SK-N-SH (cell line): ENCODE measurements around the gene TSHZ2. TPM values are rescaled to one million over a fixed set of nuclear protein-coding genes. Genes with fewer than 3 reads are reported as not detected.

ENCODE experiments used
- CTCF ChIA-PET: fragments of 300-600, 350-600 bp; formaldehyde crosslinking; extraction: SDS; loops from one replicate; lab custom pipeline; 2021; lab: Yijun Ruan, JAX
- POLR2A ChIA-PET: fragments of 350-600 bp; sonication (Branson Sonifier 250); formaldehyde crosslinking; extraction: SDS; loops from one replicate; lab custom pipeline; 2020; ENCODE audit warnings: antibody characterized with exemption, inconsistent platforms; lab: Yijun Ruan, JAX
- DNase-seq: peaks from one replicate; pipeline ENCODE4 v3.0.0; 2012
- H2AFZ ChIP-seq: fragments of 200-600 bp; sonication (generic); 2 replicates; pipeline ENCODE4 v1.8.1; 2016; ENCODE audit warnings: antibody characterized with exemption, mild to moderate bottlenecking, low read depth
- H3F3A ChIP-seq: fragments of 200-600 bp; sonication (generic); replicated peaks from 2 replicates; pipeline ENCODE3; 2016; ENCODE audit warnings: antibody characterized with exemption, mild to moderate bottlenecking; ENCODE audit not compliant: insufficient read depth
- H3K27ac ChIP-seq, 2 experiments: fragments of 200-500 bp in 1 of 2; fragments of 200-600 bp in 1 of 2; sonication (Bioruptor generic) in 1 of 2; sonication (generic), shearing (Covaris generic) in 1 of 2; 2 replicates each; pipeline versions ENCODE4 v1.5.1 to v1.6.1; 2014 to 2016; ENCODE audit warnings: low read depth in 2 of 2, inconsistent platforms in 1 of 2, low read length in 1 of 2, mild to moderate bottlenecking in 1 of 2, mixed read lengths in 1 of 2
- H3K27me3 ChIP-seq: fragments of 200-600 bp; sonication (generic), shearing (Covaris generic); 2 replicates; pipeline ENCODE4 v1.6.1; 2016; ENCODE audit warnings: mixed run types; ENCODE audit not compliant: insufficient read depth
- H3K36me3 ChIP-seq, 2 experiments: fragments of 200-500 bp in 1 of 2; fragments of 200-600 bp in 1 of 2; sonication (Bioruptor generic) in 1 of 2; sonication (generic) in 1 of 2; replicated peaks in 1 of 2; 2 replicates each; pipeline versions ENCODE3 to v1.5.1; 2014 to 2016; ENCODE audit warnings: low read length in 1 of 2, mild to moderate bottlenecking in 1 of 2; ENCODE audit not compliant: insufficient read depth in 2 of 2, control insufficient read depth in 1 of 2
- H3K4me1 ChIP-seq, 2 experiments: fragments of 200-500 bp in 1 of 2; fragments of 200-600 bp in 1 of 2; sonication (Bioruptor generic) in 1 of 2; sonication (generic), shearing (Covaris generic) in 1 of 2; 2 replicates each; pipeline versions ENCODE4 v1.5.1 to v1.6.1; 2014 to 2016; ENCODE audit warnings: low read depth in 1 of 2, low read length in 1 of 2, mixed run types in 1 of 2; ENCODE audit not compliant: insufficient read depth in 2 of 2, control insufficient read depth in 1 of 2
- H3K4me2 ChIP-seq: fragments of 200-600 bp; sonication (generic), shearing (Covaris generic); 2 replicates; pipeline ENCODE4 v1.6.1; 2017; ENCODE audit warnings: mixed run types
- H3K4me3 ChIP-seq, 2 experiments: fragments of 200-500 bp in 1 of 2; fragments of 200-600 bp in 1 of 2; sonication (Bioruptor generic) in 1 of 2; sonication (generic), shearing (Covaris generic) in 1 of 2; 2 replicates each; pipeline versions ENCODE4 v1.5.1 to v1.8.1; 2014 to 2016; ENCODE audit warnings: low read depth in 2 of 2, inconsistent platforms in 1 of 2, low read length in 1 of 2, mild to moderate bottlenecking in 1 of 2, mixed read lengths in 1 of 2, moderate library complexity in 1 of 2
- H3K79me2 ChIP-seq: fragments of 200-600 bp; sonication (generic); 2 replicates; pipeline ENCODE4 v1.8.1; 2017; ENCODE audit warnings: mild to moderate bottlenecking; ENCODE audit not compliant: insufficient read depth
- H3K9ac ChIP-seq: fragments of 200-600 bp; sonication (generic); 2 replicates; pipeline ENCODE4 v1.6.1; 2017; ENCODE audit warnings: mixed run types
- H3K9me2 ChIP-seq: fragments of 200-600 bp; sonication (generic); 2 replicates; pipeline ENCODE4 v1.6.1; 2017; ENCODE audit warnings: mixed run types
- H3K9me3 ChIP-seq: fragments of 200-600 bp; sonication (generic); 2 replicates; pipeline ENCODE4 v1.6.1; 2017; ENCODE audit warnings: mixed run types, mild to moderate bottlenecking, moderate library complexity
- H4K20me1 ChIP-seq: fragments of 200-600 bp; sonication (generic); 2 replicates; pipeline ENCODE4 v1.6.1; 2017; ENCODE audit warnings: mild to moderate bottlenecking, mixed run types; ENCODE audit not compliant: insufficient read depth
- CHD2 ChIP-seq: fragments of 150-350 bp; IDR thresholded peaks from 2 replicates; pipeline ENCODE4 v1.6.1; 2018; ENCODE audit warnings: low read length; ENCODE audit not compliant: partially characterized antibody
- ELF1 ChIP-seq: IDR thresholded peaks from 2 replicates; pipeline ENCODE4 v1.4.0; 2012
- FOXJ3 ChIP-seq: sonication (generic); formaldehyde crosslinking; IDR thresholded peaks from 2 replicates; pipeline ENCODE4 v1.5.1; 2020; ENCODE audit warnings: mild to moderate bottlenecking, missing genetic modification reagents
- FOXM1 ChIP-seq: IDR thresholded peaks from 2 replicates; pipeline ENCODE4 v1.4.0; 2012; ENCODE audit warnings: low read depth, mild to moderate bottlenecking
- GABPA ChIP-seq: IDR thresholded peaks from 2 replicates; pipeline ENCODE4 v1.4.0; 2012; ENCODE audit warnings: low read depth, mild to moderate bottlenecking
- JUND ChIP-seq: IDR thresholded peaks from 2 replicates; pipeline ENCODE4 v1.4.0; 2012
- MEF2A ChIP-seq: IDR thresholded peaks from 2 replicates; pipeline ENCODE4 v1.4.0; 2012; ENCODE audit warnings: low read depth, borderline replicate concordance
- MXI1 ChIP-seq: IDR thresholded peaks from 2 replicates; pipeline ENCODE4 v1.6.1; 2012; ENCODE audit warnings: mild to moderate bottlenecking, low read depth, low read length, improper control_type of control experiment
- NFIC ChIP-seq: IDR thresholded peaks from 2 replicates; pipeline ENCODE4 v1.4.0; 2012; ENCODE audit warnings: borderline replicate concordance
- PBX3 ChIP-seq: IDR thresholded peaks from 2 replicates; pipeline ENCODE4; 2012
- POLR2AphosphoS5 ChIP-seq: IDR thresholded peaks from 2 replicates; pipeline ENCODE4 v1.6.1; 2012; ENCODE audit warnings: low read depth, low read length
- RAD21 ChIP-seq: IDR thresholded peaks from 2 replicates; pipeline ENCODE4 v1.6.1; 2012; ENCODE audit warnings: mild to moderate bottlenecking, low read length
- RCOR1 ChIP-seq: fragments of 150-350 bp; IDR thresholded peaks from 2 replicates; pipeline ENCODE4 v1.6.1; 2017; ENCODE audit warnings: antibody characterized with exemption, low read length
- RFX5 ChIP-seq: IDR thresholded peaks from 2 replicates; pipeline ENCODE4 v1.6.1; 2012; ENCODE audit warnings: mild to moderate bottlenecking, improper control_type of control experiment, low read length
- RXRA ChIP-seq: IDR thresholded peaks from 2 replicates; pipeline ENCODE4 v1.4.0; 2012; ENCODE audit warnings: low read depth, mild to moderate bottlenecking, borderline replicate concordance
- SIN3A ChIP-seq: IDR thresholded peaks from 2 replicates; pipeline ENCODE4 v1.6.1; 2012; ENCODE audit warnings: low read depth, mild to moderate bottlenecking, low read length, moderate library complexity, borderline replicate concordance
- SMC3 ChIP-seq: IDR thresholded peaks from 2 replicates; pipeline ENCODE4 v1.6.1; 2012; ENCODE audit warnings: low read depth, low read length, improper control_type of control experiment
- TAF1 ChIP-seq: IDR thresholded peaks from 2 replicates; pipeline ENCODE4 v1.6.1; 2012; ENCODE audit warnings: low read depth, mild to moderate bottlenecking, low read length, moderate library complexity, borderline replicate concordance
- TCF12 ChIP-seq: IDR thresholded peaks from 2 replicates; pipeline ENCODE4 v1.4.0; 2012
- TEAD4 ChIP-seq: IDR thresholded peaks from 2 replicates; pipeline ENCODE4 v1.4.0; 2012; ENCODE audit warnings: mild to moderate bottlenecking, borderline replicate concordance; ENCODE audit not compliant: insufficient read depth
- YY1 ChIP-seq: IDR thresholded peaks from 2 replicates; pipeline ENCODE4 v1.4.0; 2012; ENCODE audit warnings: low read depth, mild to moderate bottlenecking
- ZBTB33 ChIP-seq: IDR thresholded peaks from 2 replicates; pipeline ENCODE4 v1.4.0; 2012; ENCODE audit warnings: low read depth, borderline replicate concordance
- WGBS: methylation state at CpG from one replicate; pipeline ENCODE4 v1.1.6; 2017; ENCODE audit warnings: low lambda C conversion rate; 5-methylcytosine and 5-hydroxymethylcytosine counted together
- polyA plus RNA-seq, 3 experiments: library from polyadenylated mRNA; depleted of rRNA; stranded (reverse); fragments of >200 nt; gene quantifications; 2 replicates each; pipeline ENCODE4 v1.2.3, GENCODE V29; 2012
- TF ChIP-seq, protein P1 (sequence below): fragments of 150-350 bp; IDR thresholded peaks from 2 replicates; pipeline ENCODE4 v1.6.1; 2017; ENCODE audit warnings: antibody characterized with exemption, low read length, low read depth, borderline replicate concordance
- TF ChIP-seq, protein P2 (sequence below): fragments of 150-350 bp; IDR thresholded peaks from 2 replicates; pipeline ENCODE4 v1.6.1; 2016; ENCODE audit warnings: mild to moderate bottlenecking, low read depth, low read length

The TSHZ2 gene
- polyA plus RNA-seq, 1 of the 3 experiments (the other 2 are of a cell fraction): 0.13 TPM

GRCh38 chr20:53342429-53342828 is 370.3 kb downstream of the TSHZ2 start:
- no peak for TF ChIP-seq TAF1
- TF ChIP-seq GABPA: no peak
- TF ChIP-seq MXI1: no peak
- TF ChIP-seq NFIC: no peak
- TF ChIP-seq, protein P1, sequence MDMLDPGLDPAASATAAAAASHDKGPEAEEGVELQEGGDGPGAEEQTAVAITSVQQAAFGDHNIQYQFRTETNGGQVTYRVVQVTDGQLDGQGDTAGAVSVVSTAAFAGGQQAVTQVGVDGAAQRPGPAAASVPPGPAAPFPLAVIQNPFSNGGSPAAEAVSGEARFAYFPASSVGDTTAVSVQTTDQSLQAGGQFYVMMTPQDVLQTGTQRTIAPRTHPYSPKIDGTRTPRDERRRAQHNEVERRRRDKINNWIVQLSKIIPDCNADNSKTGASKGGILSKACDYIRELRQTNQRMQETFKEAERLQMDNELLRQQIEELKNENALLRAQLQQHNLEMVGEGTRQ: no peak
- no peak for TF ChIP-seq MEF2A
- TF ChIP-seq RFX5: no peak
- TF ChIP-seq, protein P2, sequence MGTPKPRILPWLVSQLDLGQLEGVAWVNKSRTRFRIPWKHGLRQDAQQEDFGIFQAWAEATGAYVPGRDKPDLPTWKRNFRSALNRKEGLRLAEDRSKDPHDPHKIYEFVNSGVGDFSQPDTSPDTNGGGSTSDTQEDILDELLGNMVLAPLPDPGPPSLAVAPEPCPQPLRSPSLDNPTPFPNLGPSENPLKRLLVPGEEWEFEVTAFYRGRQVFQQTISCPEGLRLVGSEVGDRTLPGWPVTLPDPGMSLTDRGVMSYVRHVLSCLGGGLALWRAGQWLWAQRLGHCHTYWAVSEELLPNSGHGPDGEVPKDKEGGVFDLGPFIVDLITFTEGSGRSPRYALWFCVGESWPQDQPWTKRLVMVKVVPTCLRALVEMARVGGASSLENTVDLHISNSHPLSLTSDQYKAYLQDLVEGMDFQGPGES: no peak
- no peaks in the 10 kb centered on the region for H3F3A ChIP-seq
- H3K4me2 ChIP-seq: no peak overlapping the region
- H3K36me3 ChIP-seq: no peaks in the 10 kb centered on the region
- no peak overlapping the region for H2AFZ ChIP-seq
- no peaks in the 10 kb centered on the region for H3K27me3 ChIP-seq
- H3K4me3 ChIP-seq: no peak overlapping the region
- H3K9ac ChIP-seq: no peak overlapping the region
- H4K20me1 ChIP-seq: no peaks in the 10 kb centered on the region
- H3K9me2 ChIP-seq: no peaks in the 10 kb centered on the region
- DNase-seq: no peak
- CTCF ChIA-PET: no interaction called here
- no peak overlapping the region for H3K27ac ChIP-seq
- POLR2A ChIA-PET: no interaction called here
- no peaks in the 10 kb centered on the region for H3K9me3 ChIP-seq
- 73% methylated on average over 6 of the region's 6 CpGs for WGBS
- H3K79me2 ChIP-seq: no peaks in the 10 kb centered on the region
- no peaks in the 10 kb centered on the region for H3K4me1 ChIP-seq

DNA sequence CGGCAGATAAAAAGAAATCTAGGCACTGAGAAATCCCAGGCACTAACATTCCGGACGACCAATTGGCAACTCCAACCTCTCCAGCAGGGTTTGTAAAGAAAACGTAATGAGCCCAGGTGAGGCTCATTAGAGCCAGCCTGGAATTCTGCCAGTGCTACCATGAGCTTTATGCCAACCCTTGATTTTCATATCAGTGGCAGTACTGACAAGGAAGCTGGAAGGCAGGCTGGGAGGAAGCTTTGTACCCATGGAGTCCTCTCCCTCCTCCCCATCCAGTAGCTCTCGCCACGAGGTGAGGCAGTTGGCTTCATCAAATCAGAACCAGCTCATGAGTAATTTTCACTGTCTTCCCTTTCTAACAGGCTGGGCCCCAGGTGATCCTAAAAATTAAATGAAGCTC is 371.3 kb downstream of the TSHZ2 start:
- no peaks in the 10 kb centered on the region for H3K9me2 ChIP-seq
- no peak for DNase-seq
- POLR2A ChIA-PET: no interaction called here
- H3K27ac ChIP-seq: no peak overlapping the region
- TF ChIP-seq TEAD4 (no peak), CHD2 (no peak), RCOR1 (no peak), ELF1 (no peak), ZBTB33 (no peak), SMC3 (no peak), JUND (no peak), POLR2AphosphoS5 (no peak), TCF12 (no peak), NFIC (no peak), FOXJ3 (CRISPR knock-in tag) (no peak), GABPA (no peak), FOXM1 (no peak), SIN3A (no peak), RXRA (no peak), MEF2A (no peak), RAD21 (no peak), PBX3 (no peak), YY1 (no peak)
- 88% methylated on average over 6 of the region's 6 CpGs for WGBS
- CTCF ChIA-PET: interaction anchor here (1.3 kb wide), 1 partner anchor 68 kb away, joined by 3 read pairs; no protein-coding TSS in a partner anchor
- H3K79me2 ChIP-seq: no peaks in the 10 kb centered on the region
- H3F3A ChIP-seq: no peaks in the 10 kb centered on the region
- no peak overlapping the region for H3K4me3 ChIP-seq
- no peaks in the 10 kb centered on the region for H3K36me3 ChIP-seq
- no peak overlapping the region for H2AFZ ChIP-seq
- H3K9me3 ChIP-seq: no peaks in the 10 kb centered on the region
- no peaks in the 10 kb centered on the region for H3K4me1 ChIP-seq
- H3K27me3 ChIP-seq: no peaks in the 10 kb centered on the region
- H3K9ac ChIP-seq: no peak overlapping the region
- no peak overlapping the region for H3K4me2 ChIP-seq
- H4K20me1 ChIP-seq: no peaks in the 10 kb centered on the region
